Thyroid gland (tissue), 4 donors: ENCODE data around the gene PLCL1.

Experiments used
- POLR2A ChIP-seq, 2 donors: fragments of 450-650 bp; IDR thresholded peaks; one replicate each; pipeline ENCODE4 v1.6.1; 2017; ENCODE audit warnings: antibody characterized with exemption in 2 of 2, mild to moderate bottlenecking in 2 of 2, moderate library complexity in 1 of 2
- TF ChIP-seq, protein P1 (sequence below), 6 experiments: fragments of 200-600 bp in 3 of 6; fragments of 450-650 bp in 3 of 6; sonication (generic) in 3 of 6; IDR thresholded peaks; one replicate each; pipeline ENCODE4 v1.5.1; 2016 to 2019; ENCODE audit warnings: antibody characterized with exemption in 6 of 6, mild to moderate bottlenecking in 2 of 6, inconsistent platforms in 1 of 6, moderate library complexity in 1 of 6

DNA sequence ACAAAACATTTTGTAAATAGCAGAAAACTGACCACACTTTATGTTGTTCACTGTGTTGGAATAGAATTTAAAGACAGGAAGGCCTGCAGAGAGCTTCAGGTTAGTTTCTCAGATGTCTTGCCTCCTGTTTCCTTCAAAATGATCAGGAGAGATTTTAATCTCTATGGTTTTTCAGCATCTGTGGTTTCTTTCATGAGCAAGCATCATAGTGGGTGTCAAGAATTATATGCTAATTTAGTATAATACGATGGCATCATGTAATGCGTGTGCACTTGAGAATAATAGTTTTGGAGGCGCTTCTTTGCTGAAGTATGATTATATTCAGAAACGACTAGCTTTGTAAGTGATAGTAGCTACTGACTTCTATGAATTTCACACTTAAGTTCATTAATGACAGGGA lies 149.9 kb downstream of the PLCL1 start:
- TF ChIP-seq, protein P1, sequence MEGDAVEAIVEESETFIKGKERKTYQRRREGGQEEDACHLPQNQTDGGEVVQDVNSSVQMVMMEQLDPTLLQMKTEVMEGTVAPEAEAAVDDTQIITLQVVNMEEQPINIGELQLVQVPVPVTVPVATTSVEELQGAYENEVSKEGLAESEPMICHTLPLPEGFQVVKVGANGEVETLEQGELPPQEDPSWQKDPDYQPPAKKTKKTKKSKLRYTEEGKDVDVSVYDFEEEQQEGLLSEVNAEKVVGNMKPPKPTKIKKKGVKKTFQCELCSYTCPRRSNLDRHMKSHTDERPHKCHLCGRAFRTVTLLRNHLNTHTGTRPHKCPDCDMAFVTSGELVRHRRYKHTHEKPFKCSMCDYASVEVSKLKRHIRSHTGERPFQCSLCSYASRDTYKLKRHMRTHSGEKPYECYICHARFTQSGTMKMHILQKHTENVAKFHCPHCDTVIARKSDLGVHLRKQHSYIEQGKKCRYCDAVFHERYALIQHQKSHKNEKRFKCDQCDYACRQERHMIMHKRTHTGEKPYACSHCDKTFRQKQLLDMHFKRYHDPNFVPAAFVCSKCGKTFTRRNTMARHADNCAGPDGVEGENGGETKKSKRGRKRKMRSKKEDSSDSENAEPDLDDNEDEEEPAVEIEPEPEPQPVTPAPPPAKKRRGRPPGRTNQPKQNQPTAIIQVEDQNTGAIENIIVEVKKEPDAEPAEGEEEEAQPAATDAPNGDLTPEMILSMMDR (IDR thresholded peaks at IDR 0.05): no peak
- no peak for TF ChIP-seq POLR2A (IDR thresholded peaks at IDR 0.05)
